Right renal pelvis (tissue), 4 donors: ENCODE results near the gene ELAVL3. TPM values are rescaled to one million over a fixed set of nuclear protein-coding genes. Genes with fewer than 3 reads are reported as not detected.
"Not testable (repeated sequence)": the region's sequence is repeated elsewhere in the genome, so short reads cannot be mapped to it uniquely, and the experiment has no call there.

ENCODE experiments used
- DNase-seq, 4 donors: peaks; one replicate each; pipeline ENCODE4 v3.0.0-alpha.2; 2013; ENCODE audit warnings: low read depth in 4 of 4, low spot score in 3 of 4, missing footprints in 1 of 4
- polyA plus RNA-seq, 4 donors: library from polyadenylated mRNA; unstranded; fragments of 120-200 nt; gene quantifications; one replicate each; pipeline ENCODE4 v1.2.1, GENCODE V29; 2013; ENCODE audit not compliant: insufficient read length in 4 of 4

Gene ELAVL3
- polyA plus RNA-seq, 4 donors = 0.11 to 0.43 (median 0.15) TPM

GRCh38 chr19:11461453-11461852 lies 19.4 kb downstream of the ELAVL3 start:
- DNase-seq = no peak

GRCh38 chr19:11460207-11460606 lies 20.6 kb downstream of the ELAVL3 start:
- no peak for DNase-seq

GRCh38 chr19:11458912-11459311 lies 21.9 kb downstream of the ELAVL3 start:
- DNase-seq = not testable (repeated sequence)

GRCh38 chr19:11458236-11458900 lies 22.5 kb downstream of the ELAVL3 start:
- DNase-seq = no peak

- DNase-seq = no peak
Measured at GRCh38 chr19:11457831-11458230, 23.0 kb downstream of the ELAVL3 start.

GRCh38 chr19:11457115-11457514 lies 23.7 kb downstream of the ELAVL3 start:
- DNase-seq = no peak

GRCh38 chr19:11456659-11457058 lies 24.2 kb downstream of the ELAVL3 start:
- DNase-seq = no peak

- DNase-seq = not testable (repeated sequence)
Measured at GRCh38 chr19:11455233-11455554, 25.7 kb downstream of the ELAVL3 start.

GRCh38 chr19:11453468-11454341 lies 27.1 kb downstream of the ELAVL3 start:
- no peak for DNase-seq

- no peak for DNase-seq
Measured at GRCh38 chr19:11452620-11453310, 28.1 kb downstream of the ELAVL3 start.

GRCh38 chr19:11451871-11452619 lies 28.8 kb downstream of the ELAVL3 start:
- no peak for DNase-seq

GRCh38 chr19:11451327-11451870 lies 29.4 kb downstream of the ELAVL3 start:
- DNase-seq = no peak

- no peak for DNase-seq
Measured at GRCh38 chr19:11450570-11451326, 30.1 kb downstream of the ELAVL3 start.

GRCh38 chr19:11448923-11449554 lies 31.8 kb downstream of the ELAVL3 start:
- DNase-seq = no peak

GRCh38 chr19:11448410-11448809 lies 32.4 kb downstream of the ELAVL3 start:
- no peak for DNase-seq

- no peak for DNase-seq
Measured at GRCh38 chr19:11447347-11448262, 33.2 kb downstream of the ELAVL3 start.

- no peak for DNase-seq
Measured at GRCh38 chr19:11446652-11447301, 34.1 kb downstream of the ELAVL3 start.

- DNase-seq = no peak
Measured at GRCh38 chr19:11446271-11446651, 34.6 kb downstream of the ELAVL3 start.
